HepG2 (cell line): ENCODE measurements around the gene AGPAT3. TPM values are rescaled to one million over a fixed set of nuclear protein-coding genes. Genes with fewer than 3 reads are reported as not detected.

Experiments used
- ATAC-seq: fragments of 200-7000 bp; cut with Tn5 transposase; 3 replicates; pipeline ENCODE4 v1.9.1; 2020; ENCODE audit warnings: mild to moderate bottlenecking, moderate library complexity
- BruUV-seq: library from RNA; stranded (reverse); fragments of 400-500 nt; replicated peaks from 2 replicates; lab custom pipeline; 2021; lab: Mats Ljungman, UMichigan
- CTCF ChIA-PET: fragments of 300-600 bp; formaldehyde crosslinking; extraction: SDS; loops from one replicate; lab custom pipeline; 2021; ENCODE audit warnings: low total read pairs, inconsistent platforms, low intra/inter-chr PET ratio; lab: Yijun Ruan, JAX
- POLR2A ChIA-PET: fragments of 350-600 bp; sonication (Branson Sonifier 250); formaldehyde crosslinking; loops from one replicate; lab custom pipeline; 2020; ENCODE audit warnings: antibody characterized with exemption, inconsistent platforms; lab: Yijun Ruan, JAX
- DNase-seq: peaks from one replicate; pipeline ENCODE4 v3.0.0-alpha.2; 2015; ENCODE audit warnings: low spot score
- FAIRE-seq: peaks from 3 replicates; lab custom pipeline; 2011; peaks lifted over from hg19 to GRCh38; lab: Jason Lieb, UNC
- H2AFZ ChIP-seq: one replicate; pipeline ENCODE4 v1.6.1; 2011; ENCODE audit warnings: low read length, inconsistent platforms
- H3K27ac ChIP-seq: fragments of 300-600 bp; 3 replicates; pipeline ENCODE4 v1.8.0; 2011; ENCODE audit warnings: mixed run types, mild to moderate bottlenecking, mixed read lengths, low read length, inconsistent platforms; ENCODE audit not compliant: insufficient read depth; ENCODE audit errors: extremely low read length
- H3K27me3 ChIP-seq, 2 experiments: fragments of 200-600 bp in 1 of 2; 2 replicates in 1 of 2; 3 replicates in 1 of 2; pipeline versions ENCODE4 v1.6.0 to v1.8.0; 2011; ENCODE audit warnings: low read length in 2 of 2, mild to moderate bottlenecking in 2 of 2, moderate library complexity in 2 of 2, inconsistent platforms in 1 of 2; ENCODE audit not compliant: insufficient read depth in 2 of 2, control insufficient read depth in 1 of 2
- H3K36me3 ChIP-seq, 2 experiments: fragments of 200-600 bp in 1 of 2; replicated peaks in 1 of 2; 2 replicates in 1 of 2; 3 replicates in 1 of 2; pipeline versions ENCODE4 v1.5.1 to v1.8.0; 2011; ENCODE audit warnings: low read length in 2 of 2, inconsistent platforms in 1 of 2; ENCODE audit not compliant: insufficient read depth in 2 of 2, control insufficient read depth in 1 of 2
- H3K4me1 ChIP-seq: 2 replicates; pipeline ENCODE4 v1.5.1; 2012; ENCODE audit warnings: low read length, inconsistent platforms; ENCODE audit not compliant: insufficient read depth
- H3K4me2 ChIP-seq: 2 replicates; pipeline ENCODE4 v1.6.0; 2011; ENCODE audit warnings: low read depth, low read length, inconsistent platforms
- H3K4me3 ChIP-seq, 3 experiments: fragments of 200-600 bp in 1 of 3; sonication (generic), shearing (Covaris generic) in 1 of 3; replicated peaks in 1 of 3; 2 replicates each; pipeline ENCODE4 v1.5.1; 2011 to 2016; ENCODE audit warnings: low read length in 3 of 3, inconsistent platforms in 2 of 3, low read depth in 2 of 3, mild to moderate bottlenecking in 2 of 3, control low read depth in 1 of 3, mixed read lengths in 1 of 3; ENCODE audit not compliant: insufficient read depth in 1 of 3
- H3K79me2 ChIP-seq: one replicate; pipeline ENCODE4 v1.6.1; 2011; ENCODE audit warnings: low read length, inconsistent platforms; ENCODE audit not compliant: insufficient read depth
- H3K9ac ChIP-seq: 2 replicates; pipeline ENCODE4 v1.6.0; 2011; ENCODE audit warnings: mild to moderate bottlenecking, low read depth, low read length, inconsistent platforms; ENCODE audit not compliant: insufficient read depth
- H3K9me3 ChIP-seq: 2 replicates; pipeline ENCODE4 v1.5.1; 2012; ENCODE audit warnings: mild to moderate bottlenecking, low read length
- H4K20me1 ChIP-seq: 2 replicates; pipeline ENCODE4 v1.6.0; 2011; ENCODE audit warnings: inconsistent platforms, mild to moderate bottlenecking, low read length, moderate library complexity; ENCODE audit not compliant: insufficient read depth
- BRCA1 ChIP-seq: sonication (generic); formaldehyde crosslinking; IDR thresholded peaks from 2 replicates; pipeline ENCODE4 v1.4.0; 2020; ENCODE audit warnings: missing genetic modification reagents
- ELF3 ChIP-seq: IDR thresholded peaks from 2 replicates; pipeline ENCODE4 v1.6.1; 2016; ENCODE audit warnings: missing genetic modification reagents, missing compliant biosample characterization
- EZH2 ChIP-seq: conservative IDR thresholded peaks from 2 replicates; pipeline ENCODE4 v1.6.1; 2012; ENCODE audit warnings: mild to moderate bottlenecking, low read depth, low read length, moderate library complexity
- HMG20A ChIP-seq: IDR thresholded peaks from 2 replicates; pipeline ENCODE4 v1.6.1; 2016; ENCODE audit warnings: borderline replicate concordance
- KDM4B ChIP-seq: sonication (generic); formaldehyde crosslinking; IDR thresholded peaks from 2 replicates; pipeline ENCODE4 v1.4.0; 2020; ENCODE audit warnings: missing genetic modification reagents
- PHF8 ChIP-seq: sonication (generic); formaldehyde crosslinking; IDR thresholded peaks from 2 replicates; pipeline ENCODE4 v1.5.0; 2020; ENCODE audit warnings: missing genetic modification reagents
- ZNF143 ChIP-seq: sonication (generic); formaldehyde crosslinking; IDR thresholded peaks from 2 replicates; pipeline ENCODE4 v1.4.0; 2020; ENCODE audit warnings: missing genetic modification reagents
- ZNF343 ChIP-seq: sonication (generic); formaldehyde crosslinking; IDR thresholded peaks from 2 replicates; pipeline ENCODE4 v1.4.0; 2020; ENCODE audit warnings: mild to moderate bottlenecking, missing genetic modification reagents
- WGBS: methylation state at CpG from one replicate; pipeline ENCODE4 v1.1.6; 2017; ENCODE audit warnings: low lambda C conversion rate; 5-methylcytosine and 5-hydroxymethylcytosine counted together
- in situ Hi-C: cut with HindIII; loops from 2 replicates; pipeline ENCODE4 v1.10.0; 2017; ENCODE audit warnings: low pct_unique_long_range_greater_than_20kb; ENCODE audit not compliant: extremely low pct_ligation_motif_present
- intact Hi-C: fragments of 100-400 bp; cut with micrococcal nuclease; formaldehyde crosslinking; loops from one replicate; pipeline ENCODE4 v1.10.0; 2022; ENCODE audit not compliant: unreplicated experiment
- polyA plus RNA-seq, 8 experiments: library from polyadenylated mRNA; depleted of rRNA in 3 of 8; stranded (reverse) in 7 of 8; unstranded in 1 of 8; fragments of >200 nt; fragmentation: Illumina TruSeq in 4 of 8; extraction: Trizol in 4 of 8; gene quantifications; 2 replicates each; pipeline versions ENCODE4 v1.2.1 to v1.2.3, GENCODE V29; 2011 to 2016; ENCODE audit warnings: low read depth in 4 of 8, missing spikeins in 1 of 8, mixed read lengths in 1 of 8; ENCODE audit not compliant: insufficient read depth in 1 of 8
- total RNA-seq, 5 experiments: library from RNA; depleted of rRNA; stranded (reverse); fragments of >200 nt; fragmentation: Illumina TruSeq; extraction: Trizol; gene quantifications; 2 replicates each; pipeline ENCODE4 v1.2.3, GENCODE V29; 2016; ENCODE audit warnings: low read depth in 1 of 5
- TF ChIP-seq, protein P1 (sequence below), 2 experiments: IDR thresholded peaks; 2 replicates each; pipeline ENCODE4 v1.6.1; 2011 to 2012; ENCODE audit warnings: low read length in 2 of 2, borderline replicate concordance in 1 of 2, low read depth in 1 of 2, mild to moderate bottlenecking in 1 of 2, moderate library complexity in 1 of 2
- TF ChIP-seq, protein P2 (sequence below): sonication (generic); formaldehyde crosslinking; IDR thresholded peaks from 2 replicates; pipeline ENCODE4 v1.4.0; 2020; ENCODE audit warnings: missing genetic modification reagents, borderline replicate concordance

The AGPAT3 gene
- total and polyA plus RNA-seq, 2 of the 13 experiments (the other 11 are each of a cell fraction or from before 2014, with no cell fraction given), result 32.2 to 54.4 TPM

DNA sequence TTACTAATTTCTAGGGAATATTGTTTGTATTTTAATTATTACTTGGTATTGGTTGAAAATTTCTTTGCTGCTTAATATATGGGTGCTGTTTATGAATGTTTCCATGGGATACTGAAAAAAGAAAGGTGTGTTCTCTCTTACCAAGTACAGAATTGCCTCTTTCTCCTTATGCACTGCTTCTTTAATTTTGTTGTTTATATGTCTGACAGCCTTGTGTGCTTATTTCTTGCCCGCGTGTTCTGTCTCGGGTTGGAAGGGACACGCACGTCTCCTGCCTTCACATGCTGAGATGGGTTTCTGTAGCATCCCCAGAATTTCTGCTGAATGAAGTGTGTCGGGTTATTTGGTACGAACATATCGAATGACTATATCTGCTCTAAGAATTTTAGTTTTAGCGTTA lies 51.1 kb downstream of the AGPAT3 start (continued):
- TF ChIP-seq ZNF143, result no peak

GRCh38 chr21:43916691-43917514 lies 51.9 kb downstream of the AGPAT3 start:
- Histone ChIP-seq H3K4me1 (peaks cover 40% of the 10 kb centered on the region), H3K27ac (no peak overlapping the region), H3K79me2 (peaks cover 50% of the 10 kb centered on the region), H3K4me3 (no peak overlapping the region), H3K4me2 (no peak overlapping the region), H2AFZ (no peak overlapping the region), H4K20me1 (peaks cover 18% of the 10 kb centered on the region; the same call in 1 of the 2 replicates), H3K36me3 (no peaks in the 10 kb centered on the region), H3K9me3 (no peaks in the 10 kb centered on the region), H3K27me3 (no peaks in the 10 kb centered on the region), H3K9ac (no peak overlapping the region)
- FAIRE-seq (no peak), DNase-seq (no peak), ATAC-seq (no peak)
- POLR2A ChIA-PET, result no interaction called here
- BruUV-seq, result no TSS peak
- intact Hi-C loops (loop anchor here (10.0 kb wide), 1 partner anchor 102 kb away; no protein-coding TSS in a partner anchor), in situ Hi-C loops (no loop called here)
- CTCF ChIA-PET, result interaction anchor here (0.6 kb wide), 1 partner anchor 16 kb away, joined by 3 read pairs; no protein-coding TSS in a partner anchor
- TF ChIP-seq EZH2 (no peak), PHF8 (no peak), KDM4B (CRISPR knock-in tag) (no peak), ZNF343 (CRISPR knock-in tag) (no peak), ELF3 (no peak), HMG20A (no peak), BRCA1 (CRISPR knock-in tag) (no peak)
- TF ChIP-seq, protein P1, sequence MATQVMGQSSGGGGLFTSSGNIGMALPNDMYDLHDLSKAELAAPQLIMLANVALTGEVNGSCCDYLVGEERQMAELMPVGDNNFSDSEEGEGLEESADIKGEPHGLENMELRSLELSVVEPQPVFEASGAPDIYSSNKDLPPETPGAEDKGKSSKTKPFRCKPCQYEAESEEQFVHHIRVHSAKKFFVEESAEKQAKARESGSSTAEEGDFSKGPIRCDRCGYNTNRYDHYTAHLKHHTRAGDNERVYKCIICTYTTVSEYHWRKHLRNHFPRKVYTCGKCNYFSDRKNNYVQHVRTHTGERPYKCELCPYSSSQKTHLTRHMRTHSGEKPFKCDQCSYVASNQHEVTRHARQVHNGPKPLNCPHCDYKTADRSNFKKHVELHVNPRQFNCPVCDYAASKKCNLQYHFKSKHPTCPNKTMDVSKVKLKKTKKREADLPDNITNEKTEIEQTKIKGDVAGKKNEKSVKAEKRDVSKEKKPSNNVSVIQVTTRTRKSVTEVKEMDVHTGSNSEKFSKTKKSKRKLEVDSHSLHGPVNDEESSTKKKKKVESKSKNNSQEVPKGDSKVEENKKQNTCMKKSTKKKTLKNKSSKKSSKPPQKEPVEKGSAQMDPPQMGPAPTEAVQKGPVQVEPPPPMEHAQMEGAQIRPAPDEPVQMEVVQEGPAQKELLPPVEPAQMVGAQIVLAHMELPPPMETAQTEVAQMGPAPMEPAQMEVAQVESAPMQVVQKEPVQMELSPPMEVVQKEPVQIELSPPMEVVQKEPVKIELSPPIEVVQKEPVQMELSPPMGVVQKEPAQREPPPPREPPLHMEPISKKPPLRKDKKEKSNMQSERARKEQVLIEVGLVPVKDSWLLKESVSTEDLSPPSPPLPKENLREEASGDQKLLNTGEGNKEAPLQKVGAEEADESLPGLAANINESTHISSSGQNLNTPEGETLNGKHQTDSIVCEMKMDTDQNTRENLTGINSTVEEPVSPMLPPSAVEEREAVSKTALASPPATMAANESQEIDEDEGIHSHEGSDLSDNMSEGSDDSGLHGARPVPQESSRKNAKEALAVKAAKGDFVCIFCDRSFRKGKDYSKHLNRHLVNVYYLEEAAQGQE (IDR thresholded peaks at IDR 0.05; ENCODE audit: borderline replicate concordance in 1 of 2, low read depth in 1 of 2, low read length in 2 of 2), result no peak
- TF ChIP-seq, protein P2, sequence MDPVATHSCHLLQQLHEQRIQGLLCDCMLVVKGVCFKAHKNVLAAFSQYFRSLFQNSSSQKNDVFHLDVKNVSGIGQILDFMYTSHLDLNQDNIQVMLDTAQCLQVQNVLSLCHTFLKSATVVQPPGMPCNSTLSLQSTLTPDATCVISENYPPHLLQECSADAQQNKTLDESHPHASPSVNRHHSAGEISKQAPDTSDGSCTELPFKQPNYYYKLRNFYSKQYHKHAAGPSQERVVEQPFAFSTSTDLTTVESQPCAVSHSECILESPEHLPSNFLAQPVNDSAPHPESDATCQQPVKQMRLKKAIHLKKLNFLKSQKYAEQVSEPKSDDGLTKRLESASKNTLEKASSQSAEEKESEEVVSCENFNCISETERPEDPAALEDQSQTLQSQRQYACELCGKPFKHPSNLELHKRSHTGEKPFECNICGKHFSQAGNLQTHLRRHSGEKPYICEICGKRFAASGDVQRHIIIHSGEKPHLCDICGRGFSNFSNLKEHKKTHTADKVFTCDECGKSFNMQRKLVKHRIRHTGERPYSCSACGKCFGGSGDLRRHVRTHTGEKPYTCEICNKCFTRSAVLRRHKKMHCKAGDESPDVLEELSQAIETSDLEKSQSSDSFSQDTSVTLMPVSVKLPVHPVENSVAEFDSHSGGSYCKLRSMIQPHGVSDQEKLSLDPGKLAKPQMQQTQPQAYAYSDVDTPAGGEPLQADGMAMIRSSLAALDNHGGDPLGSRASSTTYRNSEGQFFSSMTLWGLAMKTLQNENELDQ, result no peak
- WGBS, result 97% methylated on average over 35 of the region's 35 CpGs
